A549 treated with DMSO at 1 μM for 4 hours (cell line): ENCODE measurements around the gene COX7B2. TPM values are rescaled to one million over a fixed set of nuclear protein-coding genes. Genes with fewer than 3 reads are reported as not detected.

ENCODE experiments used
- total RNA-seq: library from RNA; stranded (reverse); fragments of 200-300 nt; extraction: Qiagen RNA extraction; gene quantifications from 5 replicates; pipeline ENCODE4 v1.2.3, GENCODE V29; 2022; ENCODE audit warnings: low read depth

COX7B2 gene, protein sequence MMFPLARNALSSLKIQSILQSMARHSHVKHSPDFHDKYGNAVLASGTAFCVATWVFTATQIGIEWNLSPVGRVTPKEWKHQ
- not detected in 5 replicates for total RNA-seq

DNA sequence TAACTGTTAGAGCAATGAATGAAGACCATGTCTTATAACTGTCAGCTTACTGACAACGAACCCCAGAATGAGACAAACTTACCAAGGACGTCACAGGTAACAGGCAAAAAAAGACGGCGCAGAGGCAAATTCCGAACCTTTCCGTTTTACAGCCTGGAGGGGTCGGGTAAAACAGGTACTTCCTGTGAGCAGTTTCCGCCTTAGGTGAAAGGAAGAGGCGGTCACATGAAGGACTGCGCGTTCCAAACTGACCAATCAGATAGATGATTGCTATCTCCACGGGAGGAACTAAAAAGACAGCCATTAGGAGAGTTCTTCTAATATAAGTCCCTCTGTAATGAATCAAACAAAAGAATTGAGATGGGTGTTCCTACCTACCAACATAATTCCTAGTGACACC is at the start of gene COX7B2:
Gene COX7B2 (minus strand): TSS at position 168 of the 400 bp plus-strand sequence. CDS start 174,053 bp downstream, outside the sequence.

Other genes with a start within 250 kb of the COX7B2 start
- not detected in 5 replicates for gene GABRA4, start 84.3 kb upstream of the COX7B2 start, total RNA-seq
- not detected in 5 replicates for gene GABRB1, start 122.3 kb upstream of the COX7B2 start, total RNA-seq